Thyroid gland (tissue), 4 donors: ENCODE measurements around the gene MYL3.

ENCODE experiments used
- POLR2A ChIP-seq, 2 donors: fragments of 450-650 bp; IDR thresholded peaks; one replicate each; pipeline ENCODE4 v1.6.1; 2017; ENCODE audit warnings: antibody characterized with exemption in 2 of 2, mild to moderate bottlenecking in 2 of 2, moderate library complexity in 1 of 2
- TF ChIP-seq, protein P1 (sequence below), 6 experiments: fragments of 200-600 bp in 3 of 6; fragments of 450-650 bp in 3 of 6; sonication (generic) in 3 of 6; IDR thresholded peaks; one replicate each; pipeline ENCODE4 v1.5.1; 2016 to 2019; ENCODE audit warnings: antibody characterized with exemption in 6 of 6, mild to moderate bottlenecking in 2 of 6, inconsistent platforms in 1 of 6, moderate library complexity in 1 of 6

DNA sequence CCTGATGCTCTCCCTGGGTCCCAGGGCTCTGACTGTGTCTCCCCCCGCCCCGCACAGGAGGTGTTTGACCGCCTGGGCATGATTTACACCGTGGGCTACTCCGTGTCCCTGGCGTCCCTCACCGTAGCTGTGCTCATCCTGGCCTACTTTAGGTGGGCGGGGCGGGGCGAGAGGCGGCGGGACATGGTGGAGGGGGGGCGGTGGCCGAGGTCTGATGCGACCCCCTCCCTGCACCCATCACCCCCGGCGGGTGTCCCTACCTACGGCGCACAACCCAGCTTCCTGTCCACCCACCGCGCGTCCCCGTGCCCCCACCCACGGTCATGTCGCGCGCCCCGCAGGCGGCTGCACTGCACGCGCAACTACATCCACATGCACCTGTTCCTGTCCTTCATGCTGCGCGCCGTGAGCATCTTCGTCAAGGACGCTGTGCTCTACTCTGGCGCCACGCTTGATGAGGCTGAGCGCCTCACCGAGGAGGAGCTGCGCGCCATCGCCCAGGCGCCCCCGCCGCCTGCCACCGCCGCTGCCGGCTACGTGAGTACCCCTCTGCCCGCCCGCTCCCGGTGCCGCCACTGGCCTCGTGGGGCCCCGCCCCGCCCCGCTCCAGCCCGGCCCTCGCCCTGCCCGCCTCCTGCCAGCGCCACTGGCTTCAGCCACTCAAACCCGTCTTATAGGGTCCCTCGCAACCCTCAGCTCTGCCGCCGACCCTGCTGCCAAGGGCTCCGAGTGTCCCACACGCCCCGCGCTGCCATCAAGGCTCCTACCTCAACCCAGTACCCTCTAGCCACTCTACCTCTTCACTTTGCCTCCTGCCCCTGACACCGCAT is 35.3 kb upstream of the MYL3 start:
- TF ChIP-seq, protein P1, sequence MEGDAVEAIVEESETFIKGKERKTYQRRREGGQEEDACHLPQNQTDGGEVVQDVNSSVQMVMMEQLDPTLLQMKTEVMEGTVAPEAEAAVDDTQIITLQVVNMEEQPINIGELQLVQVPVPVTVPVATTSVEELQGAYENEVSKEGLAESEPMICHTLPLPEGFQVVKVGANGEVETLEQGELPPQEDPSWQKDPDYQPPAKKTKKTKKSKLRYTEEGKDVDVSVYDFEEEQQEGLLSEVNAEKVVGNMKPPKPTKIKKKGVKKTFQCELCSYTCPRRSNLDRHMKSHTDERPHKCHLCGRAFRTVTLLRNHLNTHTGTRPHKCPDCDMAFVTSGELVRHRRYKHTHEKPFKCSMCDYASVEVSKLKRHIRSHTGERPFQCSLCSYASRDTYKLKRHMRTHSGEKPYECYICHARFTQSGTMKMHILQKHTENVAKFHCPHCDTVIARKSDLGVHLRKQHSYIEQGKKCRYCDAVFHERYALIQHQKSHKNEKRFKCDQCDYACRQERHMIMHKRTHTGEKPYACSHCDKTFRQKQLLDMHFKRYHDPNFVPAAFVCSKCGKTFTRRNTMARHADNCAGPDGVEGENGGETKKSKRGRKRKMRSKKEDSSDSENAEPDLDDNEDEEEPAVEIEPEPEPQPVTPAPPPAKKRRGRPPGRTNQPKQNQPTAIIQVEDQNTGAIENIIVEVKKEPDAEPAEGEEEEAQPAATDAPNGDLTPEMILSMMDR (IDR thresholded peaks at IDR 0.05): no peak
- TF ChIP-seq POLR2A (IDR thresholded peaks at IDR 0.05): no peak
